Stimulated activated CD4-positive, alpha-beta T cell treated with anti-CD3 and anti-CD28 coated beads, Interleukin-1b, Interleukin-23, amount 100 ng/mL, for 1 hour (primary cell): ENCODE results near the gene GPR89A.
"Not testable (repeated sequence)": the region's sequence is repeated elsewhere in the genome, so short reads cannot be mapped to it uniquely, and the experiment has no call there.

ENCODE experiments used
- DNase-seq, 2 donors: peaks; one replicate each; pipeline ENCODE4 v3.0.0-alpha.2; 2020; ENCODE audit warnings: low read depth in 2 of 2

Gene GPR89A

GRCh38 chr1:145686078-145686477, 78.3 kb downstream of the GPR89A start:
- not testable (repeated sequence) for DNase-seq

DNA sequence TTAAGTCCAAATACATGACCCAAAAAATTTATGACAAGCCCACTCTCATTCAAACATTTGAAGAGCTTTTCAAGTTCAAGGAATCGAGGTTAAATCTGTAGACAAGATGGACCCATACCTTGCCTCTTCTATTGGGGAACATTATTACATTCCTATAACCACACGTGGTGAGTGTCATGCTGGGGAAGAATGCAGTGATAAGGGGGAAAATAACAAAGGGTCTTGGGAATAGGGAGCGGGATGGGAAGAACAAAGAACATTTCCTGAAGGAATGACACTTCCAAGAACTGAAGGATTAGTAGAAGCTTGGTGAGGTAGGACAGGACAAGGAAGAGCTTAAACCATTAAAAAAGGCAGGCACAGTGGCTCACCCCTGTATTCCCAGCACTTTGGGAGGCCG, 80.5 kb downstream of the GPR89A start:
- no peak for DNase-seq

DNA sequence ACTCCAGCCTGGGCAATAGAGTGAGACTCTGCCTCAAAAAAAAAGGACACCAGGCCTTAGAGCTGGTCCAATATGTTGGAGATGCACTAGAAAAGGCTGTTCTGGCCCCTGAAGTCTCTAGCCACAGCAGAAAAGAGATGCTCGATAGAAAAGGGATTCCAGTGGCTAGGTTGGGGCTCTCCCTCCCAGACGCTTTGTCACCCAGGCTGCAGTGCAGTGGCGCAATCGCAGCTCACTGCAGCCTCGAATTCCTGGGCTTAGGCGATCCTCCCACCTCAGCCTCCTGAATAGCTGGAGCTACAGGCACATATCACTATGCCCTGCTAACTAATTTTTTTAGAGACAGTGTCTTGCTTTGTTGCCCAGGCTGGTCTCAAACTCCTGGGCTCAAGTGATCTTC, 81.1 kb downstream of the GPR89A start:
- DNase-seq, result no peak

DNA sequence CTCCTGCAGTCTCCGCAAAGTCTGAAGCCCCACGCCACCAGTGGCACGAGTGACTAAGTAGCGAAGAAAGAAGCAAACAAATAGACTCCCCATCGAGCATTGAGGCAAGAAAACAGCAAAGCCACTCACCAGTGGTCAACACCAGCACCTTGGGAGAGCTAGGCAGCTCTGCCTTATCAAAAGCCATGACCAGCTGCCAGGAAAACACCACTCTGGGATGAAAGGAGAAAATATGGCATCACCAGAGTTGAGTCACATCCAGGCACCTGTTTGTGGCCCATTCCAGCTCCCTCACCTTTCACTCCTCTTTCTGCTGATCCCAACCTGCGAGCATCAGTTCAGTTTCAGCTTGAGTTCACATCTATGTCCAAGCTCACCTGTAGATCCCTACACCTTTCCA, 82.1 kb downstream of the GPR89A start:
- DNase-seq, result no peak

DNA sequence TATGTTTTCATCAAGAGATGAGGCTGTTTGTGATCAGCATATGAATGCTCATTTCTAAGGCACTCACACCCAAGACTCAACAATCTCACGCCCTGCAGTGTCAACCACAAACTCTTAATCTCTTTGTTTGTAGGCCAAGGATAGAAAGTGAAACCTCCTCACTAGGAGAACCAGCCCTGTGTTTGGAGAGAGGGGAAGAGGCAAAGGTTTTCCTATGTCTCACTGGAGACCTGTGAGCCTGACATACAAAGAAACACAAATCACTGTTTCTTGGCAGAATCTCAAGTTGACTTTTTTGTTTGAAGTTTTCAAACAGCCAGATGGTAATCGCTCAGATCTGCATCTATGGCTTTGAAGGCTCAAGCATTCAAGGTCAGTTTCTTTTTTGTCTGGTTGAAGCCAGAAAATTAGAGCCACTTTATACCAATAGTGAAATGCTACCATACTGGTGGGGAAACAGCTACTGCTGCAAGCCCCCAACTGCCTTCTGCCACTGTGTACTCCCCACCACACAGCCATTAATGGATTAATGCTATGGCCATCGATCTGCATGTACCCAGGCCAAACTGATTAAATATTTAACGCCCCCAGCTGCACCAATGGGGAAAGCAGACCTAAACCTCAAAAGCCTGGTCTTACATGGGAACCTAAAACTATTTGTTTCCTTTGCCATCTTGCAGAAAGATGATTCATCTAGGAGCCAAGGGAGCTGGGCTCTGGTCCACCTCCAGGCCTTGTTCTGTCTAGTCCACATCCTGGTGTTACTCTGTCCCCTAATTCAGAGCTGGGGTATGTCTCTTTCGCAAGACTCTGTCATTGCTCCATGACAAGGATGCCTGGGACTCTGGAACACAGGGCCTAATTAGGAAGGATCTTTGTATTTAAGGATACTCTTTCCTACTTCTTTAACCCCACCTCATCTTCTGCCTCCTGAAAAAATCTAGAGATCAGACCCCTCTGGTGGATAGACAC, 83.1 kb downstream of the GPR89A start:
- no peak for DNase-seq

DNA sequence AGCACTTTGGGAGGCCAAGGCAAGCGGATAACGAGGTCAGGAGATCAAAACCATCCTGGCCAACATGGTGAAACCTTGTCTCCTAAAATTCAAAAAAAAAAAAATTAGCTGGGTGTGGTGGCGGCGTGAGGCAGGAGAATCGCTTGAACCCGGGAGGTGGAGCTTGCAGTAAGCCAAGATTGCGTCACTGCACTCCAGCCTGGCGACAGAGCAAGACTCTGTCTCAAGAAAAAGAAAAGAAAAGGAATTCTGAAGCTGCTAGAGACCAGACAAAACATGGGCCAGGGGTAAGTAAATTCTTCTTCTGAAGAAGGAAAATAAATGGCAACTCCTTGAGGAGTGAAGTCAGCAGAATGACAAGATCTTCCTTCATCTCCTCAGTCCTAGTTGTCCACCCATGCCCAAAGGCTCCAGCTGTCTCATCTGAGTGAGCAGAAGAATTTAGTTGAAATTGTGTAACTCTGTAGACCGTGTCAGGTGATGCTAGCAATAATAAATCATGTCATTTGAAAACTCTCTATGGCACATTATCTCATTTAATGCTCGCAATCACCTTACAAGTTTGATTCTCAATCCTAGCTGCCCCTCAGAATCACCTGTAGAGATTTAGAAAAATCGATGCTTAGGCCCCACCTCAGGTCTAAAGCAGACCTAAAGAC, 85.1 kb downstream of the GPR89A start:
- no peak for DNase-seq

DNA sequence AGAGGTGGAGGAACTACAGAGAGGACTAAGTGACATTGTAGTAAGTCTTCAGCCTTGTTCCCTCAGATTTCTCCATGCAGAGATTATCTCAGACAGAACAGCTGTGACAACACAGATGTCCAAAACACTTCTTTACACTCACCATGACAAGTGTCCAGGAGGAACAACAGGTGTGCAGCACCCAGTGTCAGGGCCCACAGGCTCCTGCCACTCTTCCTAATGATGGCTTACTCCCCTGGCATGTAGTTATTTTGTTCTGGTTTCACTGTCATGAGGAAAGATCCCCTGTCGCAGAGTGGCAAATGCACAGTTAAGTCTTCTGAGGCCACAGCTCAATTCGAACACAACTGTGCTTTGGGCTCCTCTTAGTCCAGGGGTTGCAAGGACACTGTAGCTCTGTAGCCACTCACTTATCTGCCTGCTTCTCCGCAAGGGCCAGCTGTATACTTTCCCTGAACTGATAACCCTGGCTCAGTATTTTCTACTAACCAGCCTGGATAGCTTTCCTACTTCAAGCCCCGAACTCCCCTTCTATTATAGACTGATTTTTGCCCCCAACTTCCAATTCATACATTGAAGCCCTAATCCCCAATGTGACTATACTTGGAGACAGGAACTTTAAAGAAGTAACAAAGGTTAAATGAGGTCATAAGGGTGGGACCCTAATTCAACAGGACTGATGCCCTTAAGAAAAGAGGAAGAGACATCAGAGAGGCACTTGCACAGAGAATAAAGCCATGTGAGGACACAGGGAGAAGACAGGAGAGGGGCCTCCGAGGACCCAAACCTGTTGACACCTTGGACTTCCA, 88.2 kb downstream of the GPR89A start:
- DNase-seq, result no peak

GRCh38 chr1:145696630-145696960, 88.8 kb downstream of the GPR89A start:
- DNase-seq, result no peak

DNA sequence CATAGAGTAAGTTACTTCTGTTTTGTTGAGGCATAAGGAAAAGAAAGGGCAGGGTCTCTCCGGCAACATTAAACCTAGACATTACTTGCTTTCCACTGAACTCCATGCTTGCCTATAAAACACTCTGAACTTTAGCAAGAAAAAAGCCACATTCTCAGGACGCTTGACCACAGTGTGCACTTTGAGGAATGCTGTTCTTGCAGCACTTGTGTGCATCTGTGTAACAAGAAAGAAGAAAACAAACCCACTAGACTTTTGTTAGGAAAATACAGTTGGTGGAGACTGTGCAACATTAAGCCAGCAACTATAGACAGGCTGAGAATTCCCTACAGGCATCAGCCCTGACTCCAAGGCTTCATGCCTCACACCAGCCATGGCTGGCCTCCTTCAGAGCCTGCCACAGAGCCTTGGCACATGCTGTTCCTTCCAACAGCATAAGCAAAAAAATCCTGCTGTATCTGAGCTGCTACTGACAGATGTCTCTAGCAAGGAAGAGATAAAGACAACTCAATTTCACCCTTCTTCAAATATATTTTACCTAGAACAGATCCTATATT, 93.6 kb downstream of the GPR89A start:
- no peak for DNase-seq

- DNase-seq, result no peak
Observed at GRCh38 chr1:145702052-145702451, 94.3 kb downstream of the GPR89A start.

DNA sequence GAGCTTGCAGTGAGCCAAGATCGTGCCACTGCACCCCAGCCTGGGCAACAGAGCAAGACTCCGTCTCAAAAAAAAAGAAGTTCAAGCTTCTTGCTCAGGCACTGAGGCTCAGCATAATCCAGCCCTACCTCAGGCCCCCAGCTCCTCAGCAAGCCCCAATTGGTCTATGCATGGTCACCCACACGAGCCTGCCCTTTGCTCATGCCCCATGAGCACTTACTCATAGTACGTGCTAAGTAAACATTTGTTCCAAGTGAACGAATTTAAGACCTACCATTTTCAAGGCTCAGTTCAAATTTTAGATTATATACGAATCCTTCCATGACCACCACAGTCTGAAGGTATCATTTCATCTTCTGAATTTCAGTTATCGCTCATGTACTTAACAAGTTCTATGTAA, 95.0 kb downstream of the GPR89A start:
- DNase-seq, result no peak

DNA sequence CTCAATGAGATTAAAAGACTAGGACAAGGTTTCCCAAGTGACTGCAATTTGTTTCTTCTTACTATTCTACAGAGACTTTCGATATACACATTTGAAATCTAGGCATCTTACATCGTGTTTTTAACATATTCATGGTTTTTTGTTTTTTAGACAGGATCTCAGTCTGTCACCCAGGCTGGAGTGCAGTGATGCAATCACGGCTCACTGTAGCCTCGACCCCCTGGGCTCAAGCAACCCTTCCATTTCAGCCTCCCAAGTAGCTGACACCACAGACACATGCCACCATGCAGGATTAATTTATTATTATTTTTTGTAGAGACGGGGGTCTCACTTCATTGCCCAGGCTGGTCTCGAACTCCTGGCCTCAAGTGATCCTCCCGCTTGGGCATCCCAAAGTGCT, 97.8 kb downstream of the GPR89A start:
- no peak for DNase-seq

- DNase-seq, result no peak
Observed at GRCh38 chr1:145706086-145706664, 98.4 kb downstream of the GPR89A start.

DNA sequence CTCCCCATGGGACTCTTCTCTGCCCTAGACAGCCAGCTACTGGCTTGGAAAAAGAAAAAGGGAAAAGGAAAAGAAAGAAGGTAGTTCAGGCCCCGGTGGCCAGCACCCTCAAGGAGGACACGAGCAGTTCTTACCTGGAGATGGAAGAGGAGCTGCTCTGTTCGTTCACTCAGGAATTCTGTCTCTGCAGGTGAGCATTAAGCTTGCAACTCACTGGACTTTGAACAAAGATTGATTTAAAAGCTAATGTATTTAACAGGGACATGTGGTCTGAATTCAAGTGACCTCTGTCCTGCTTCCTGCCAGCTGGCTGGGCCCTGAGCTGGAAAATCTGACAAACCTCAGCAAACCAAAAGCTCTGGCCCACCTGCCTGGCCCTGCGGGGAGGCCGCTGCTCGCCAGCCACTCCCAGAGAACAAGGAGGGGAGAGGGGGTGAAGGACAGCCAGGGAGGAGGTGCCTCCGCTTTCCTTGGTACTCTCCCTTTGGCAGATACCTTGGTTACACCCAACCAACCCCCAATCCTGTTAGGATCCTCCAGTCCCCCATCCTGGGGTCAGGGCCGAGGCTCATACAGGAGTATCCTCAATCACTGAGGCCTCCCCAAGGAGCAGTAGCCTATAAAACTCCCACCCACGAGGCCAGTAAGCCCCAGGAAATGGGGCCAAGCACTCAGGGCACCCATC, 99.5 kb downstream of the GPR89A start, which contains the start of gene PDZK1:
PDZK1 (minus strand) TSS at position 186 of the 685 bp plus-strand sequence. CDS start 19,347 bp downstream, outside the sequence.
- DNase-seq, result no peak

DNA sequence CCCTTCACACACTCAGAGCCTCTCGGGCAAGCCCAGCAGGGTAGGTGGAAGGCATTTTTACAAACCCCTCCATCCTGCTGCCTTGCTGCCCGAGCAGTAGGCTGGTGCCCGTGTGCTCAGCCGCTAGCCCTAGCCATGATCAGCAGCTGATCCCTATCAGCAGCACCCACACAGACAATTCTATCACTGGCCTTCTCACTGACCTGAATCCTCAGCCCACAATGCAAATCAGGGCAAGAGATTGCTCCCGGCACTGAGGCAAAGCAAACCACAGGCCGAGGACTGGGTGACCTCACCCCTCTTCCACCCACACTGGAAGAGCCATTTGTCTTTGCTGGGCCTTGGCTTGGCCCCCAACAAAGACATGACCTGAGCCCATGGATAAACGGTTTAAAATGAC, 100.3 kb downstream of the GPR89A start:
- no peak for DNase-seq

- DNase-seq, result no peak
Observed at GRCh38 chr1:145710291-145711027, 102.7 kb downstream of the GPR89A start.

- no peak for DNase-seq
Observed at GRCh38 chr1:145711213-145711651, 103.4 kb downstream of the GPR89A start.

- DNase-seq, result no peak
Observed at GRCh38 chr1:145714524-145715111, 106.8 kb downstream of the GPR89A start.

GRCh38 chr1:145716641-145717345, 109.0 kb downstream of the GPR89A start:
- no peak for DNase-seq
